ENCODE measurements around the gene SERPINA1. TPM values are rescaled to one million over a fixed set of nuclear protein-coding genes. Genes with fewer than 3 reads are reported as not detected.

The SERPINA1 gene
- total RNA-seq, 1 donor from 2014 or later = 0.13 TPM

- no peak for DNase-seq (ENCODE audit: low spot score)
- H3K4me2 ChIP-seq = no peak overlapping the region
- H3K4me1 ChIP-seq = peaks cover 7% of the 10 kb centered on the region
- no peak for TF ChIP-seq EZH2phosphoT487 (IDR thresholded peaks at IDR 0.05)
- TF ChIP-seq EZH2 (IDR thresholded peaks at IDR 0.05) = no peak
- TF ChIP-seq CTCF (IDR thresholded peaks at IDR 0.05) = no peak
- no peaks in the 10 kb centered on the region for H3K36me3 Mint-ChIP-seq
- no peak overlapping the region for H3K4me3 Mint-ChIP-seq
- no peak overlapping the region for H3K27ac ChIP-seq
- H3K27me3 Mint-ChIP-seq (ENCODE audit: insufficient read depth, low read depth) = peaks cover 6% of the 10 kb centered on the region
- no peak overlapping the region for H3K27ac Mint-ChIP-seq
- no peaks in the 10 kb centered on the region for H3F3A ChIP-seq (ENCODE audit: low read depth)
- H3K36me3 ChIP-seq = no peaks in the 10 kb centered on the region
- H3K4me1 Mint-ChIP-seq = peaks cover 4% of the 10 kb centered on the region
- no peaks in the 10 kb centered on the region for H3K9me3 Mint-ChIP-seq
- H3K4me3 ChIP-seq = no peak overlapping the region
- H3K9ac ChIP-seq = no peak overlapping the region
- H3K9me3 ChIP-seq (ENCODE audit: low read depth) = no peaks in the 10 kb centered on the region
- H4K20me1 ChIP-seq (ENCODE audit: low read depth) = no peaks in the 10 kb centered on the region
- H2AFZ ChIP-seq (replicated peaks) = peak overlapping the region; percentile 76
- H3K79me2 ChIP-seq (ENCODE audit: low read depth) = no peaks in the 10 kb centered on the region
- H3K27me3 ChIP-seq = no peaks in the 10 kb centered on the region
Measured at GRCh38 chr14:94390372-94391086, 2.1 kb upstream of the SERPINA1 start.

GRCh38 chr14:94389731-94390371, 1.4 kb upstream of the SERPINA1 start:
- Mint-ChIP-seq H3K9me3 (no peaks in the 10 kb centered on the region), H3K36me3 (no peaks in the 10 kb centered on the region), H3K27me3 (ENCODE audit: insufficient read depth, low read depth) (peaks cover 6% of the 10 kb centered on the region), H3K4me1 (peaks cover 4% of the 10 kb centered on the region), H3K27ac (no peak overlapping the region), H3K4me3 (no peak overlapping the region)
- TF ChIP-seq CTCF (IDR thresholded peaks at IDR 0.05) = no peak
- TF ChIP-seq EZH2 (IDR thresholded peaks at IDR 0.05) = no peak
- TF ChIP-seq EZH2phosphoT487 (IDR thresholded peaks at IDR 0.05) = no peak
- Histone ChIP-seq H3K4me3 (no peak overlapping the region), H3K4me1 (peaks cover 7% of the 10 kb centered on the region), H3K36me3 (no peaks in the 10 kb centered on the region), H3K9ac (no peak overlapping the region), H4K20me1 (ENCODE audit: low read depth) (no peaks in the 10 kb centered on the region), H3K9me3 (ENCODE audit: low read depth) (no peaks in the 10 kb centered on the region), H2AFZ (replicated peaks) (peak overlapping the region; percentile 76), H3K79me2 (ENCODE audit: low read depth) (no peaks in the 10 kb centered on the region), H3K27ac (no peak overlapping the region), H3K27me3 (no peaks in the 10 kb centered on the region), H3F3A (ENCODE audit: low read depth) (no peaks in the 10 kb centered on the region), H3K4me2 (no peak overlapping the region)
- DNase-seq (ENCODE audit: low spot score) = no peak

GRCh38 chr14:94389104-94389469, 685 bp upstream of the SERPINA1 start:
- peaks cover 6% of the 10 kb centered on the region for H3K27me3 Mint-ChIP-seq (ENCODE audit: insufficient read depth, low read depth)
- no peak for DNase-seq (ENCODE audit: low spot score)
- no peaks in the 10 kb centered on the region for H3K9me3 ChIP-seq (ENCODE audit: low read depth)
- no peak overlapping the region for H3K4me3 Mint-ChIP-seq
- H3K27me3 ChIP-seq = no peaks in the 10 kb centered on the region
- H3F3A ChIP-seq (ENCODE audit: low read depth) = no peaks in the 10 kb centered on the region
- H3K27ac ChIP-seq = no peak overlapping the region
- peaks cover 4% of the 10 kb centered on the region for H3K4me1 Mint-ChIP-seq
- H3K27ac Mint-ChIP-seq = peak overlapping the region; percentile 25
- no peaks in the 10 kb centered on the region for H4K20me1 ChIP-seq (ENCODE audit: low read depth)
- H2AFZ ChIP-seq (replicated peaks) = no peak overlapping the region
- TF ChIP-seq EZH2 (IDR thresholded peaks at IDR 0.05) (no peak), CTCF (IDR thresholded peaks at IDR 0.05) (no peak), EZH2phosphoT487 (IDR thresholded peaks at IDR 0.05) (no peak)
- H3K4me3 ChIP-seq = no peak overlapping the region
- no peak overlapping the region for H3K9ac ChIP-seq
- H3K4me1 ChIP-seq = peaks cover 7% of the 10 kb centered on the region
- no peaks in the 10 kb centered on the region for H3K36me3 Mint-ChIP-seq
- H3K36me3 ChIP-seq = no peaks in the 10 kb centered on the region
- H3K4me2 ChIP-seq = no peak overlapping the region
- no peaks in the 10 kb centered on the region for H3K9me3 Mint-ChIP-seq
- H3K79me2 ChIP-seq (ENCODE audit: low read depth) = no peaks in the 10 kb centered on the region
